H1 (cell line): ENCODE results near the gene REC8. TPM values are rescaled to one million over a fixed set of nuclear protein-coding genes. Genes with fewer than 3 reads are reported as not detected.

Experiments used
- CTCF ChIA-PET: fragments of 300-600 bp; sonication (Branson Sonifier 250); formaldehyde crosslinking; loops from one replicate; lab custom pipeline; 2021; ENCODE audit not compliant: partially characterized antibody; lab: Charles Lee
- POLR2A ChIA-PET: fragments of 300-600 bp; sonication (Branson Sonifier 250); formaldehyde crosslinking; loops from one replicate; lab custom pipeline; 2021; ENCODE audit warnings: inconsistent platforms; ENCODE audit not compliant: partially characterized antibody; lab: Charles Lee
- DNase-seq, 2 experiments: peaks; one replicate each; pipeline versions ENCODE4 v3.0.0 to v3.0.0-alpha.2; 2010 to 2022; ENCODE audit warnings: low spot score in 2 of 2, low read depth in 1 of 2, mixed read lengths in 1 of 2
- FAIRE-seq: peaks from 2 replicates; lab custom pipeline; 2011; peaks lifted over from hg19 to GRCh38; lab: Jason Lieb, UNC
- H2AFZ ChIP-seq: 2 replicates; pipeline ENCODE4 v1.8.1; 2012; ENCODE audit warnings: low read length, inconsistent platforms
- H2AK5ac ChIP-seq: 2 replicates; pipeline ENCODE4 v1.6.1; 2013; ENCODE audit warnings: low read depth, low read length
- H2BK120ac ChIP-seq: replicated peaks from 2 replicates; pipeline ENCODE3; 2013; ENCODE audit warnings: low read depth, low read length, inconsistent platforms
- H2BK12ac ChIP-seq: 2 replicates; pipeline ENCODE4 v1.6.1; 2013; ENCODE audit warnings: low read depth, low read length
- H2BK15ac ChIP-seq: 2 replicates; pipeline ENCODE4 v1.6.1; 2013; ENCODE audit warnings: low read length
- H2BK20ac ChIP-seq: 2 replicates; pipeline ENCODE4 v1.6.1; 2013; ENCODE audit warnings: low read length
- H2BK5ac ChIP-seq: 2 replicates; pipeline ENCODE4 v1.6.1; 2013; ENCODE audit warnings: low read depth, low read length
- H3K14ac ChIP-seq: 2 replicates; pipeline ENCODE4 v1.6.1; 2013; ENCODE audit warnings: inconsistent platforms; ENCODE audit not compliant: insufficient read length
- H3K18ac ChIP-seq: 2 replicates; pipeline ENCODE4 v1.6.1; 2013; ENCODE audit warnings: low read length; ENCODE audit errors: extremely low read depth
- H3K23ac ChIP-seq: 2 replicates; pipeline ENCODE4 v1.6.1; 2013; ENCODE audit warnings: inconsistent platforms; ENCODE audit not compliant: insufficient read length
- H3K23me2 ChIP-seq: 2 replicates; pipeline ENCODE4 v1.6.1; 2013; ENCODE audit warnings: low read depth, low read length
- H3K27ac ChIP-seq: 2 replicates; pipeline ENCODE4 v1.6.1; 2011; ENCODE audit warnings: low read depth, low read length, inconsistent platforms
- H3K27me3 ChIP-seq, 4 experiments: replicated peaks in 1 of 4; 1 replicate in 1 of 4; 2 replicates in 3 of 4; pipeline versions ENCODE4 v1.6.1 to v1.8.1; 2011 to 2013; ENCODE audit warnings: low read length in 3 of 4, mild to moderate bottlenecking in 3 of 4, inconsistent platforms in 2 of 4, mixed read lengths in 2 of 4, moderate library complexity in 1 of 4; ENCODE audit not compliant: control insufficient read depth in 3 of 4, insufficient read depth in 3 of 4; ENCODE audit errors: extremely low read depth in 1 of 4
- H3K36me3 ChIP-seq, 4 experiments: 2 replicates each; pipeline versions ENCODE4 v1.6.1 to v1.8.1; 2011 to 2013; ENCODE audit warnings: mild to moderate bottlenecking in 4 of 4, low read length in 3 of 4, moderate library complexity in 2 of 4, control low read depth in 1 of 4, inconsistent platforms in 1 of 4; ENCODE audit not compliant: insufficient read depth in 4 of 4, control insufficient read depth in 2 of 4
- H3K4ac ChIP-seq: replicated peaks from 2 replicates; pipeline ENCODE3; 2013; ENCODE audit warnings: low read length, low read depth, mixed read lengths, inconsistent platforms; ENCODE audit not compliant: insufficient read length
- H3K4me1 ChIP-seq, 4 experiments: replicated peaks in 1 of 4; 1 replicate in 1 of 4; 2 replicates in 3 of 4; pipeline versions ENCODE4 v1.6.1 to v1.8.1; 2011 to 2013; ENCODE audit warnings: low read length in 3 of 4, inconsistent platforms in 2 of 4, mixed read lengths in 1 of 4; ENCODE audit not compliant: insufficient read depth in 4 of 4, control insufficient read depth in 3 of 4
- H3K4me2 ChIP-seq, 2 experiments: 2 replicates each; pipeline versions ENCODE4 v1.6.1 to v1.8.1; 2011 to 2013; ENCODE audit warnings: low read depth in 2 of 2, low read length in 2 of 2, control low read depth in 1 of 2, inconsistent platforms in 1 of 2, mild to moderate bottlenecking in 1 of 2; ENCODE audit not compliant: insufficient read depth in 1 of 2
- H3K4me3 ChIP-seq, 4 experiments: fragments of 200-600, 300-600 bp in 1 of 4; sonication (generic), shearing (Covaris generic), sonication (Bioruptor Twin) in 1 of 4; 2 replicates each; pipeline versions ENCODE4 v1.5.1 to v1.8.1; 2011 to 2016; ENCODE audit warnings: low read length in 4 of 4, low read depth in 3 of 4, control low read depth in 2 of 4, inconsistent platforms in 2 of 4, mild to moderate bottlenecking in 2 of 4, mixed read lengths in 1 of 4, moderate library complexity in 1 of 4; ENCODE audit not compliant: insufficient read depth in 2 of 4; ENCODE audit errors: extremely low read depth in 1 of 4
- H3K56ac ChIP-seq: replicated peaks from 2 replicates; pipeline ENCODE3; 2013; ENCODE audit warnings: low read depth, mild to moderate bottlenecking, mixed read lengths, low read length, inconsistent platforms; ENCODE audit not compliant: insufficient read length
- H3K79me1 ChIP-seq: 2 replicates; pipeline ENCODE4 v1.6.1; 2013; ENCODE audit warnings: low read depth, low read length, control low read depth
- H3K79me2 ChIP-seq, 2 experiments: 2 replicates each; pipeline versions ENCODE4 v1.6.1 to v1.8.1; 2012 to 2013; ENCODE audit warnings: low read length in 2 of 2, mild to moderate bottlenecking in 2 of 2, inconsistent platforms in 1 of 2; ENCODE audit not compliant: insufficient read depth in 2 of 2, control insufficient read depth in 1 of 2
- H3K9ac ChIP-seq, 4 experiments: replicated peaks in 1 of 4; 1 replicate in 1 of 4; 2 replicates in 3 of 4; pipeline versions ENCODE4 v1.6.1 to v1.8.1; 2011 to 2013; ENCODE audit warnings: low read depth in 3 of 4, low read length in 3 of 4, control low read depth in 2 of 4, mild to moderate bottlenecking in 2 of 4, moderate library complexity in 2 of 4, inconsistent platforms in 1 of 4; ENCODE audit errors: extremely low read depth in 1 of 4
- H3K9me3 ChIP-seq, 2 experiments: 2 replicates each; pipeline versions ENCODE4 v1.6.1 to v1.8.1; 2012 to 2013; ENCODE audit warnings: mild to moderate bottlenecking in 2 of 2, moderate library complexity in 2 of 2, control low read depth in 1 of 2, inconsistent platforms in 1 of 2, low read depth in 1 of 2, low read length in 1 of 2, mixed read lengths in 1 of 2; ENCODE audit not compliant: insufficient read depth in 2 of 2
- H4K20me1 ChIP-seq, 2 experiments: replicated peaks in 1 of 2; 2 replicates each; pipeline versions ENCODE3 to v1.8.1; 2011 to 2013; ENCODE audit warnings: inconsistent platforms in 2 of 2, low read length in 2 of 2, mild to moderate bottlenecking in 1 of 2; ENCODE audit not compliant: insufficient read depth in 2 of 2, control insufficient read depth in 1 of 2
- H4K5ac ChIP-seq: 2 replicates; pipeline ENCODE4 v1.6.1; 2013; ENCODE audit warnings: low read length, low read depth, mixed read lengths, inconsistent platforms; ENCODE audit not compliant: insufficient read length
- H4K8ac ChIP-seq: 2 replicates; pipeline ENCODE4 v1.8.0; 2013; ENCODE audit warnings: mild to moderate bottlenecking, moderate library complexity, low read length, inconsistent platforms; ENCODE audit not compliant: insufficient read depth; ENCODE audit errors: extremely low read depth
- H4K91ac ChIP-seq: replicated peaks from 2 replicates; pipeline ENCODE3; 2013; ENCODE audit warnings: low read length, mixed read lengths, inconsistent platforms; ENCODE audit not compliant: insufficient read length
- CBX5 ChIP-seq: fragments of 300-800, 300-1000 bp; sonication (generic); IDR thresholded peaks from 2 replicates; pipeline ENCODE4 v1.7.1; 2016; ENCODE audit warnings: antibody characterized with exemption, low read length, low read depth
- CHD1 ChIP-seq: IDR thresholded peaks from 2 replicates; pipeline ENCODE4 v1.6.1; 2012; ENCODE audit warnings: low read depth, low read length, improper control_type of control experiment
- EP300 ChIP-seq, 2 experiments: IDR thresholded peaks; 1 replicate in 1 of 2; 2 replicates in 1 of 2; pipeline ENCODE4 v1.6.1; 2011 to 2012; ENCODE audit warnings: low read depth in 2 of 2, low read length in 2 of 2, mild to moderate bottlenecking in 2 of 2, borderline replicate concordance in 1 of 2, inconsistent platforms in 1 of 2, moderate library complexity in 1 of 2
- FOSL1 ChIP-seq: IDR thresholded peaks from 2 replicates; pipeline ENCODE4 v1.6.1; 2011; ENCODE audit warnings: mild to moderate bottlenecking, low read depth, low read length, moderate library complexity; ENCODE audit not compliant: insufficient read depth
- HDAC6 ChIP-seq: IDR thresholded peaks from one replicate; pipeline ENCODE4 v1.7.1; 2012; ENCODE audit warnings: low read depth, mild to moderate bottlenecking, inconsistent platforms, low read length, moderate library complexity
- KDM5A ChIP-seq: fragments of 200-600 bp; IDR thresholded peaks from 2 replicates; pipeline ENCODE4 v1.7.1; 2012; ENCODE audit warnings: mild to moderate bottlenecking, low read length, inconsistent platforms, mixed read lengths
- MAFK ChIP-seq: IDR thresholded peaks from 2 replicates; pipeline ENCODE4 v1.6.1; 2012; ENCODE audit warnings: low read depth, mild to moderate bottlenecking, improper control_type of control experiment, low read length
- NANOG ChIP-seq: IDR thresholded peaks from 2 replicates; pipeline ENCODE4 v1.6.1; 2011; ENCODE audit warnings: low read length, low read depth, mild to moderate bottlenecking, inconsistent platforms; ENCODE audit not compliant: insufficient read depth, poor library complexity, severe bottlenecking
- PHF8 ChIP-seq: fragments of 200-600 bp; sonication (generic); conservative IDR thresholded peaks from 2 replicates; pipeline ENCODE4 v1.7.1; 2012; ENCODE audit warnings: low read depth, mild to moderate bottlenecking, inconsistent platforms, low read length, moderate library complexity
- RFX5 ChIP-seq: IDR thresholded peaks from 2 replicates; pipeline ENCODE4 v1.6.1; 2011; ENCODE audit warnings: low read depth, low read length, improper control_type of control experiment, borderline replicate concordance
- SP4 ChIP-seq: IDR thresholded peaks from 2 replicates; pipeline ENCODE4 v1.6.1; 2012; ENCODE audit warnings: low read length, inconsistent platforms
- ZNF274 ChIP-seq: IDR thresholded peaks from 2 replicates; pipeline ENCODE4 v1.7.0; 2012; ENCODE audit warnings: low read length, borderline replicate concordance; ENCODE audit errors: extremely low read depth
- WGBS, 2 experiments: shearing (Covaris generic) in 1 of 2; methylation state at CpG; one replicate each; pipeline versions ENCODE4 v1.1.6 to v1.1.7; 2013 to 2015; ENCODE audit warnings: low lambda C conversion rate in 2 of 2, mixed read lengths in 2 of 2, inconsistent platforms in 1 of 2, low coverage in 1 of 2, missing lambda C conversion rate in 1 of 2; ENCODE audit not compliant: insufficient replicate concordance in 2 of 2, insufficient coverage in 1 of 2, insufficient read length in 1 of 2; ENCODE audit errors: extremely low coverage in 1 of 2, missing lambda C conversion rate in 1 of 2; 5-methylcytosine and 5-hydroxymethylcytosine counted together
- polyA plus RNA-seq, 7 experiments: library from polyadenylated mRNA; depleted of rRNA in 3 of 7; stranded (reverse) in 5 of 7; unstranded in 2 of 7; fragments of >200 nt in 5 of 7; fragments of 200-250 nt in 2 of 7; gene quantifications; 1 replicate in 5 of 7; 2 replicates in 1 of 7; 4 replicates in 1 of 7; pipeline versions ENCODE4 v1.2.1 to v1.2.3, GENCODE V29; 2011 to 2013; ENCODE audit warnings: missing spikeins in 2 of 7, mixed read lengths in 2 of 7
- total RNA-seq: library from RNA; stranded (reverse); fragmentation: NEBNext Ultra II Directional; extraction: Animal tissue kit (Norgen Biotek cat#: 25700); gene quantifications from 2 replicates; pipeline ENCODE4 v1.2.1, GENCODE V29; 2021

REC8 gene
- total and polyA plus RNA-seq, 2 of the 8 experiments (the other 6 are each of a cell fraction or from before 2014, with no cell fraction given): 9.8 to 28.5 TPM

DNA sequence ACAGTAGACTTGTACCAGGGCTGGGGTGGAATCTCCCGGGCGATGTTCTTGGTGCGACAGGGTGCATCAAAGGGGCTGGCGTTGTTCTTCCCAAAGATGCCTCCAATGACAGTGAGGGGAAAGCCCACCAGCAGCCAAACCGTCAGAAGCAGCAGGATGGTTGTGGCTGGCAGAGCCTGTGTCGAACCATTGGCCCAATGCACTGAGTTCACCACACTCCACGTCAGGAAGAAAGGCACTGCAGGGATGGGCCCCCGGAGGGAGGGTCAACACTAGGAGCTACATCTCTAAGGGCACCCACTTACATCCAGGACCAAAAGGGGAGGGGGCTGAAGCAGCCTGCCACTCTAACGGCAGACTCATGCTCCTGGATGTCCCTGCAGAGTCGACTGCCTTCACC lies 18.5 kb downstream of the REC8 start:
- H4K8ac ChIP-seq: no peak overlapping the region; the same call in 1 of the 2 replicates
- CTCF ChIA-PET: no interaction called here

More for the DNA sequence above, 18.5 kb downstream of the REC8 start:
- Histone ChIP-seq H3K56ac (no peak overlapping the region), H4K91ac (no peak overlapping the region), H3K23me2 (peaks cover 5% of the 10 kb centered on the region), H3K4me1 (peaks cover 0 to 13% (median 7%) of the 10 kb centered on the region in 4 experiments; a peak in 6 of 7 replicates), H3K36me3 (peaks cover 12 to 23% (median 21%) of the 10 kb centered on the region in 4 experiments; a peak in 7 of 8 replicates), H4K20me1 (peaks cover 0 to 13% of the 10 kb centered on the region in 2 experiments), H3K23ac (no peak overlapping the region), H2BK12ac (no peak overlapping the region), H2BK20ac (no peak overlapping the region), H3K9me3 (no peaks in the 10 kb centered on the region), H3K27me3 (no peaks in the 10 kb centered on the region), H2BK15ac (no peak overlapping the region), H3K14ac (no peak overlapping the region), H2AK5ac (no peak overlapping the region), H3K79me2 (peaks cover 0 to 13% of the 10 kb centered on the region in 2 experiments; a peak in 2 of 4 replicates), H3K4me2 (no peak overlapping the region), H3K9ac (no peak overlapping the region), H2BK5ac (no peak overlapping the region), H2AFZ (no peak overlapping the region), H4K5ac (no peak overlapping the region), H3K79me1 (peaks cover 12% of the 10 kb centered on the region), H3K4me3 (no peak overlapping the region), H3K27ac (no peak overlapping the region), H2BK120ac (no peak overlapping the region), H3K18ac (no peak overlapping the region), H3K4ac (no peak overlapping the region)
- WGBS, 2 experiments: 89% methylated on average over 10 of the region's 10 CpGs; no CpG with 5 or more reads in 1 of the 2 experiments
- TF ChIP-seq EP300 (IDR thresholded peaks at IDR 0.05; ENCODE audit: borderline replicate concordance in 1 of 2, low read depth in 2 of 2, low read length in 2 of 2): no peak
- TF ChIP-seq RFX5: no peak
- no peak for TF ChIP-seq FOSL1
- no peak for TF ChIP-seq HDAC6
- TF ChIP-seq NANOG: no peak
- TF ChIP-seq ZNF274: no peak
- no peak for TF ChIP-seq CBX5
- no peak for TF ChIP-seq SP4
- TF ChIP-seq CHD1: no peak
- no peak for TF ChIP-seq PHF8
- TF ChIP-seq MAFK: no peak
- no peak for TF ChIP-seq KDM5A
- FAIRE-seq (no peak), DNase-seq (no peak)
- POLR2A ChIA-PET: interaction anchor here (1.1 to 7.9 kb wide), 3 partner anchors 15 to 57 kb away, joined by 3 to 158 read pairs (median 5); partner anchors contain the start of gene REC8
